ENCODE data around the gene IL34. TPM values are rescaled to one million over a fixed set of nuclear protein-coding genes. Genes with fewer than 3 reads are reported as not detected.

Gene IL34
- total and polyA plus RNA-seq, 9 donors = 6.2 to 10.9 (median 8.1) TPM

DNA sequence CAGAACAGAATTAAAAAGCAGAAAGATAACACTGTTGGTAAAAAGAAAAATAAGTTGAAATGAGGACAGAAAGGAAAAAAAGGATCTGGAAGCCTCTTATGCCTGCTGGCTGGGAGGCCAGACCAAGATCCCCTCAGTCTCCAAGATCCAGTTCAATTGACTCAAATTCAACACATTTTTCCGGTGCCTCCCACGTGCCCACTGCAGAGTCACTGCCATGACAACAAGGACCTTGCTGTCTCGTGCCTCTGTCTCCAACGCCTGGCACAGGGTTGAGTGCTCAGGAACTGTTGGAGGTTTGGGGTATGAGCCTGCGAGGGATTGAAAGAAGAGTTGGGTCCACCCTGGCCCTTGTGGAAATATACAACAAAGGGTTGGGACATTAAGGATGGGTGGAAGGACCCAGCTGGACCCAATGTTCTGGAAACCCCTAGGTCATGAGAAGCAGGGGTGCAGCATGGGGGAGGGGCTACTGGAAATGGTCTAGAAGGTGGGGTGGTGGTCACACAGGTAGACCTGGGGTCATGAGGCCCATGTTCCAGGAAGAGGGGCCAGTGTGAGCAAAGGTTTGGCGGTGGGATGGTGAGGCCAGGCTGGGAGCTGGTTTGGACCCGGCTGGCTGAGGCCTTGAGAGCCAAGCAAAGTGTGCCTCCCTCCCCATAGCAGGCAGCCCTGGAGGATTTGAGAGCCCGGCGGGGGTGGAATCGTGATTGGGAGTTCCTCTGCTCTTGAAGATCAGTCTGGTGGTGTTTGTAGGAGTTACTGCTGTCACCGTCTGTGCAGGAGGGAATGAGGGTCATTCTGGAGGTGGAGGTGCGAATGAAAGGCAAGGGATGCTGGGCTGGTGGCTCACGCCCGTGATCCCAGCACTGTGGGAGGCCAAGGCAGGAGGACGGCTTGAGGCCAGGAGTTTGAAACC, 1.3 kb downstream of the IL34 start:
- no peak overlapping the region for H3K27ac ChIP-seq (ENCODE audit: low read length)
- H3K36me3 ChIP-seq (ENCODE audit: control insufficient read depth, insufficient read depth, low read length) = peaks cover 4% of the 10 kb centered on the region
- no peak for DNase-seq
- WGBS (ENCODE audit: insufficient coverage) = 83% methylated on average over 7 of the region's 15 CpGs
- H3K4me3 ChIP-seq (ENCODE audit: low read length) = no peak overlapping the region
- no peaks in the 10 kb centered on the region for H3K27me3 ChIP-seq (ENCODE audit: control insufficient read depth, insufficient read depth, low read length)
- H3K9me3 ChIP-seq (replicated peaks; ENCODE audit: control insufficient read depth, low read depth, low read length) = no peaks in the 10 kb centered on the region
- H3K4me1 ChIP-seq (ENCODE audit: control insufficient read depth, insufficient read depth, low read length) = peaks cover 16% of the 10 kb centered on the region

DNA sequence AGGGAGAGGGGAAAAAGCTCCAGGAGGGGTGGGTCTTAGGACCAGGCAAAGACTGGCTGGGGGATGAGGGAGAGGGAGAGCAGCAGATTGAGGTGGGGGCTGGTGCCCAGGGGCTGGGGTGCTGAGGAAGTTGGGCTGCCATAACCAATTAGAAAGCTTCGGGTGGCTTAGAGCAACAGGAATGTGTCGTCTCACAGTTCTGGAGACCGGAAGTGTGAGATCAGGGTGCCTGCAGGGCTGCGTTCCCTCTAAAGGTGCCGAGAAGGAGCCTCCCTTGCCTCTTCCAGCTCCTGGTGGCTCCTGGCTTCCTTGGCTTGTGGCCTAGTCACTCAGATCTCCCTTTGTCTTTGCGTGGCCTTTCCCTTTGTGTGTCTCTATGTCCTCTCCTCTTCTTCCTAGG, 2.2 kb downstream of the IL34 start:
- H3K4me1 ChIP-seq (ENCODE audit: control insufficient read depth, insufficient read depth, low read length) = peaks cover 16% of the 10 kb centered on the region
- no peak overlapping the region for H3K4me3 ChIP-seq (ENCODE audit: low read length)
- peaks cover 4% of the 10 kb centered on the region for H3K36me3 ChIP-seq (ENCODE audit: control insufficient read depth, insufficient read depth, low read length)
- no peaks in the 10 kb centered on the region for H3K9me3 ChIP-seq (replicated peaks; ENCODE audit: control insufficient read depth, low read depth, low read length)
- H3K27ac ChIP-seq (ENCODE audit: low read length) = no peak overlapping the region
- 87% methylated on average over 6 of the region's 6 CpGs for WGBS (ENCODE audit: insufficient coverage)
- H3K27me3 ChIP-seq (ENCODE audit: control insufficient read depth, insufficient read depth, low read length) = no peaks in the 10 kb centered on the region
- DNase-seq = no peak

DNA sequence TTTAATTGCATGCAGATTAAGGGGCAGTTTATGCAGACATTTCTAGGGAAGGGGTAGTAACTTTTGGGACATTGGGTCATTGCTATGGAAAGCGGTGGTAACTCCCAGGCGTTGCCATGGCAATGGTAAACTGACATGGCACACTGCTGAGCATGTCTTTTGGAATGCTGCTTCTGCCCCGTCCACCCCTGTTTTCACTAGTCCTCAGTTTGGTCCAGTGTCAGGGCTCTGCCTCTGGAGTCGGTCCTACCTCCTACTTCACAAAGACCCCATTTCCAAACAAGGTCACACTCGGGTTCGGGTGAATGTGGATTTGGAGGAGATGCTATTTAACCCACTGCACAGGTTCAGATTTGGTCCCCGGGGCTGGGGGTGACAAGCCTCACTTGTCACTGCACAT, 2.9 kb downstream of the IL34 start:
- Histone ChIP-seq H3K27me3 (ENCODE audit: control insufficient read depth, insufficient read depth, low read length) (no peaks in the 10 kb centered on the region), H3K36me3 (ENCODE audit: control insufficient read depth, insufficient read depth, low read length) (peaks cover 4% of the 10 kb centered on the region), H3K4me3 (ENCODE audit: low read length) (no peak overlapping the region), H3K27ac (ENCODE audit: low read length) (no peak overlapping the region), H3K9me3 (replicated peaks; ENCODE audit: control insufficient read depth, low read depth, low read length) (no peaks in the 10 kb centered on the region), H3K4me1 (ENCODE audit: control insufficient read depth, insufficient read depth, low read length) (peaks cover 21% of the 10 kb centered on the region)
- no peak for DNase-seq
- 84% methylated on average over 2 of the region's 7 CpGs for WGBS (ENCODE audit: insufficient coverage)

DNA sequence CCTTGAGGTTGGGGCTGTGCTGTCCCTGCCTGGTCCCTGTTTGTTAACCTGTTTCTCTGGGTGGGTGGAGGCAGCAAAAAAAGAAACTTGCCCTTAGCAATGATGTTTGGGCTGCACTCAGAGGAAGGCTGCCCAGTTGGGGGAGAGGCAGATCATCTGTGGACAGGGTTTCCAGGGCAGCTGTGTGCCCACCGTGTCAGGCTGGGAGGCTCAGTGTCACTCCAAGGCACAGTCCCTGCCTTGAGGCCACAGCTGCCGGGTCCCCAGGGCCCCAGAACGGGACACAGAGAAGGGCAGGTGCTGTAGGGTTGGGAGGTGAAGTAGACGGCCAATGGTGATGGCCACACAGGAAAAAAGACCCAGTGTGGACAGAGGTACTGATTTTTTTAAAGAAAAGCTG, 3.9 kb downstream of the IL34 start:
- H3K27ac ChIP-seq (ENCODE audit: low read length) = no peak overlapping the region
- no peaks in the 10 kb centered on the region for H3K9me3 ChIP-seq (replicated peaks; ENCODE audit: control insufficient read depth, low read depth, low read length)
- H3K36me3 ChIP-seq (ENCODE audit: control insufficient read depth, insufficient read depth, low read length) = peaks cover 4% of the 10 kb centered on the region
- H3K4me1 ChIP-seq (ENCODE audit: control insufficient read depth, insufficient read depth, low read length) = peaks cover 23% of the 10 kb centered on the region
- no peak overlapping the region for H3K4me3 ChIP-seq (ENCODE audit: low read length)
- H3K27me3 ChIP-seq (ENCODE audit: control insufficient read depth, insufficient read depth, low read length) = no peaks in the 10 kb centered on the region
- no peak for DNase-seq
- WGBS (ENCODE audit: insufficient coverage) = 54% methylated on average over 4 of the region's 4 CpGs

DNA sequence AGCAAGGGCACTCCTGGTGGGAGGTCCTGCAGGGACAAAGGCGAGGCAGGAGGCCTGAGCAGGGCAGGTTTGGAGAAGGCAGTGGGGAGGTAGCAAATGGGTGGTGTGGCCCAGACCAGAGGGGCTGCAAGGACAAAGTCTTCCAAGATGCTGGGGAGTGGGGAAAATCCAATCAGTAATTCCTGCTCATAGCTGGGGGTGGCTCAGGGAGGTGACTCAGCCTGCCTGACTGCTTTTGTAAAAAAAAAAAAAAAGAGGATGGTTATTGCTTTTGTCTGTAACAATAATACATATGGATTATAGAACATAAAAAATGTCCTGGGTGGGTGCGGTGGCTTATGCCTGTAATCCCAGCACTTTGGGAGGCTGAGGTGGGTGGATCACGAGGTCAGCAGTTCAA, 5.2 kb downstream of the IL34 start:
- H3K4me3 ChIP-seq (ENCODE audit: low read length) = no peak overlapping the region
- H3K27ac ChIP-seq (ENCODE audit: low read length) = no peak overlapping the region
- no peaks in the 10 kb centered on the region for H3K27me3 ChIP-seq (ENCODE audit: control insufficient read depth, insufficient read depth, low read length)
- WGBS (ENCODE audit: insufficient coverage) = 83% methylated on average over 2 of the region's 3 CpGs
- DNase-seq = no peak
- peaks cover 19% of the 10 kb centered on the region for H3K4me1 ChIP-seq (ENCODE audit: control insufficient read depth, insufficient read depth, low read length)
- peaks cover 3% of the 10 kb centered on the region for H3K36me3 ChIP-seq (ENCODE audit: control insufficient read depth, insufficient read depth, low read length)
- no peaks in the 10 kb centered on the region for H3K9me3 ChIP-seq (replicated peaks; ENCODE audit: control insufficient read depth, low read depth, low read length)

DNA sequence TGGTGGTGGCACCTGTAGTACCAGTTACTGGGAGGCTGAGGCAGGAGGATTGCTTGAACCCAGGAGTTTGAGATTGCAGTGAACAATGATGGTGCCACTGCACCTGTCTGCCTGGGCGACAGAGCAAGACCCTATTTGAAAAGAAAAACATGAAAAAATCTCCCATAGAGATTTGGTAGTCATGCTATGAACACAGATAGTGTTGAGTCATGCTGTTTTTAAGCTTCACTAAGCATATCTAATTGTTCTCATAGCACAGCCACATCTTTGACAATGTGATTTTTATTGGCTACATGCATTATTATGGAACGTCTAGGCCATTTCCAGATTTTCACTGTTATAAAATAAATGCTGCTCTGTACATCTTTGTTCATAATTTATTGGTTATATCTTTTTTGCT, 6.0 kb downstream of the IL34 start:
- Histone ChIP-seq H3K27ac (ENCODE audit: low read length) (no peak overlapping the region), H3K4me3 (ENCODE audit: low read length) (no peak overlapping the region), H3K36me3 (ENCODE audit: control insufficient read depth, insufficient read depth, low read length) (no peaks in the 10 kb centered on the region), H3K9me3 (replicated peaks; ENCODE audit: control insufficient read depth, low read depth, low read length) (no peaks in the 10 kb centered on the region), H3K27me3 (ENCODE audit: control insufficient read depth, insufficient read depth, low read length) (no peaks in the 10 kb centered on the region), H3K4me1 (ENCODE audit: control insufficient read depth, insufficient read depth, low read length) (peaks cover 17% of the 10 kb centered on the region)
- WGBS (ENCODE audit: insufficient coverage) = no CpG with 5 or more reads among the region's 2 CpGs
- DNase-seq = no peak

DNA sequence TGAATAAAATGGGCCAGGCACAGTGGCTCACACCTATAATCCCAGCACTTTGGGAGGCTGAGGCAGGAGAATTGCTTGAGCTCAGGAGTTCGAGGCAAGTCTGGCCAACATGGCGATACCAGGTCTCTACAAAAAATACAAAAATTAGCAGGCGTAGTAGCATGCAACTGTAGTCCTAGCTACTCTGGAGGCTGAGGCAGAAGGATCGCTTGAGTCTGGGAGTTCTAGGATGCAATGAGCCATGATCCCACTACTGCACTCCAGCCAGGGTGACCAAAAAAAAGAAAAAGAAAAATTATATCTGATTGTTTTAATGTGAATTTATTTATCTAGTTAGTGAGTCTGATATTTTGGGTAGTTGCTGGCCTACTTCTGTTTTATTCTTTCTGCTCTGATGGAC, 7.0 kb downstream of the IL34 start:
- no peaks in the 10 kb centered on the region for H3K27me3 ChIP-seq (ENCODE audit: control insufficient read depth, insufficient read depth, low read length)
- WGBS (ENCODE audit: insufficient coverage) = 94% methylated on average over 3 of the region's 4 CpGs
- H3K4me3 ChIP-seq (ENCODE audit: low read length) = no peak overlapping the region
- H3K36me3 ChIP-seq (ENCODE audit: control insufficient read depth, insufficient read depth, low read length) = no peaks in the 10 kb centered on the region
- no peaks in the 10 kb centered on the region for H3K9me3 ChIP-seq (replicated peaks; ENCODE audit: control insufficient read depth, low read depth, low read length)
- H3K27ac ChIP-seq (ENCODE audit: low read length) = no peak overlapping the region
- DNase-seq = no peak
- H3K4me1 ChIP-seq (ENCODE audit: control insufficient read depth, insufficient read depth, low read length) = peaks cover 22% of the 10 kb centered on the region

DNA sequence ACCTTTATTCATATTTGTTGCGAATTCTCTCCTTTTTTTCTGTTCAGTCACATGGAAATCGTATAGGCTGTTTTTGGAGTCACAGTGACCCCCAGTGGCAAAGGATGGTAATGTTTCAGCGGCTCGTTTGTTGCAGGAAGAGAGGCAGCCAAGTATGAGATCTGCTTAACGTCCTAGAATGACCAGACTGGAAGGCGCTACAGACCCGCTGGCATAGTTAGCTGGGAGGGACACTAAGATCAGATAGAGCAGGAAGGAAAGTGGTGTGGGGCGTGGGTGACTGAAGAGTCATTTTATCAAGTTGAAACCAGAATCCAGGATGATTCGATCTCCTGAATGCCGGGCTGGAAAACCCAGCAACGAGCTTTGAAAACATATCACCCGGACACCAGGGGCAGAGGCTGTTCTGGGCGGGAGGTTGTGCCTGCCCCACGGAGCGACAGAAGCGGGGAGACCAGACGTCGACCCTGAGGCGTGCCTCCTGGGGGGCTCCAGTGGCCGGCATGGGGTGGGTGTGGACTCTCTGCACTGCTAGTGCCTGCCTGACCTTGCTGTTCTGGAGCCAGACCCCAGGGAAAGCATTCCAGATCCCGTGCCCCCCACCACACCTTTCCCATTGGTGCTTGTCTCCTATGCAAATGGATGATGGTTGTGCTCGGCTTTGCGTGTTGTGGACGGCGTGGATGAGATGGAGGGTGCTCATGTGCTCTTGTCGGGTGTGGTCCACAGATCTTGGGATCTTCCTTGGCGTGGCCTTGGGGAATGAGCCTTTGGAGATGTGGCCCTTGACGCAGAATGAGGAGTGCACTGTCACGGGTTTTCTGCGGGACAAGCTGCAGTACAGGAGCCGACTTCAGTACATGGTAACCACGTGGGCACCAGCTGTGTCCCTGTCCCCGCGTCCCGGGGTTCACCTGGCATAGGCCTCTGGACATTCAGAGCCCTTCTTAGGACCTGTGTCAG, 7.7 kb downstream of the IL34 start:
- H3K9me3 ChIP-seq (replicated peaks; ENCODE audit: control insufficient read depth, low read depth, low read length) = no peaks in the 10 kb centered on the region
- 37% methylated on average over 28 of the region's 35 CpGs for WGBS (ENCODE audit: insufficient coverage)
- H3K4me1 ChIP-seq (ENCODE audit: control insufficient read depth, insufficient read depth, low read length) = peaks cover 26% of the 10 kb centered on the region
- no peak overlapping the region for H3K4me3 ChIP-seq (ENCODE audit: low read length)
- DNase-seq = peak; percentile 93
- H3K27me3 ChIP-seq (ENCODE audit: control insufficient read depth, insufficient read depth, low read length) = no peaks in the 10 kb centered on the region
- peaks cover 3% of the 10 kb centered on the region for H3K36me3 ChIP-seq (ENCODE audit: control insufficient read depth, insufficient read depth, low read length)
- no peak overlapping the region for H3K27ac ChIP-seq (ENCODE audit: low read length)

DNA sequence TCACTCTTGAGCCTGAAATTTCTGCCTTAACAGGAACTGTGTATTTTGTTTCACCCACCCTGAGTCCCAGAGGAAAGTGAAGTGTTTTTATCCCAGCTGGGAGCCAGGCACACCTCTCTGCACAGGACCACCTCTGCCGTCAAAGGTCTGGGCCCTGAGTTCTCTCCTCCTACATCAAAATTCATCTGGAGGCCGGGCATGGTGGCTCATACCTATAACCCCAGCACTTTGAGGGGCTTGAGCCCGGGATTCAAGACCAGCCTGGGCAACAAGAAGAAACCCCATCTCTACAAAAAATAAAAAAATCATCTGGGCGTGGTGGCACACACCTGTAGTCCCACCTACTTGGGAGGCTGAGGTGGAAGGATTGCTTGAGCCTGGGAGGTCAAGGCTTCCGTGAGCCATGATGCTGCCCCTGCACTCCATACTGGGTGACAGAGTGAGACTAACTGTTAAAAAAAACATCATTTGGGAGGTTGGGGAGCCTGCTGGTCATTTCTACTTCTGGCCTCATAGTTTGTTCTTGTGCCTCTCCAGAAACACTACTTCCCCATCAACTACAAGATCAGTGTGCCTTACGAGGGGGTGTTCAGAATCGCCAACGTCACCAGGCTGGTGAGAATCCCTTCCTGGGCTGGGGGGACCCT, 9.8 kb downstream of the IL34 start:
- Histone ChIP-seq H3K9me3 (replicated peaks; ENCODE audit: control insufficient read depth, low read depth, low read length) (no peaks in the 10 kb centered on the region), H3K4me1 (ENCODE audit: control insufficient read depth, insufficient read depth, low read length) (peaks cover 37% of the 10 kb centered on the region), H3K4me3 (ENCODE audit: low read length) (no peak overlapping the region), H3K27ac (ENCODE audit: low read length) (no peak overlapping the region), H3K27me3 (ENCODE audit: control insufficient read depth, insufficient read depth, low read length) (no peaks in the 10 kb centered on the region), H3K36me3 (ENCODE audit: control insufficient read depth, insufficient read depth, low read length) (peaks cover 4% of the 10 kb centered on the region)
- DNase-seq = no peak
- WGBS (ENCODE audit: insufficient coverage) = 86% methylated on average over 5 of the region's 8 CpGs
